K562 (cell line): Measurements from ENCODE around the gene BIN1. TPM values are rescaled to one million over a fixed set of nuclear protein-coding genes. Genes with fewer than 3 reads are reported as not detected.

Experiments used
- ATF7 ChIP-seq: fragments of 450-650 bp; IDR thresholded peaks from 2 replicates; pipeline ENCODE4 v1.7.1; 2014; ENCODE audit warnings: mild to moderate bottlenecking, moderate library complexity
- BCOR ChIP-seq: fragments of 450-650 bp; IDR thresholded peaks from 2 replicates; pipeline ENCODE4 v1.6.1; 2016
- CREM ChIP-seq: IDR thresholded peaks from 2 replicates; pipeline ENCODE4 v1.6.1; 2014; ENCODE audit warnings: antibody characterized with exemption, low read depth
- LCOR ChIP-seq: sonication (generic); formaldehyde crosslinking; IDR thresholded peaks from 2 replicates; pipeline ENCODE4 v1.8.0; 2022; ENCODE audit warnings: mild to moderate bottlenecking, missing genetic modification reagents
- RAD51 ChIP-seq: fragments of 450-650 bp; IDR thresholded peaks from 2 replicates; pipeline ENCODE4 v1.7.1; 2016; ENCODE audit warnings: low read depth, mild to moderate bottlenecking, borderline replicate concordance
- RCOR1 ChIP-seq, 2 experiments: IDR thresholded peaks; 2 replicates each; pipeline ENCODE4 v1.6.1; 2012; ENCODE audit warnings: low read depth in 2 of 2, low read length in 2 of 2, borderline replicate concordance in 1 of 2, improper control_type of control experiment in 1 of 2
- ZNF584 ChIP-seq: fragments of 200-800 bp; sonication (Bioruptor generic); IDR thresholded peaks from 2 replicates; pipeline ENCODE4 v1.6.1; 2016; ENCODE audit warnings: low read depth, mild to moderate bottlenecking, missing genetic modification characterization, missing compliant biosample characterization
- polyA plus RNA-seq, 8 experiments: library from polyadenylated mRNA; depleted of rRNA in 4 of 8; stranded (reverse) in 5 of 8; unstranded in 3 of 8; fragments of >200 nt; fragmentation: Nextera tagmentation in 2 of 8; fragmentation: Illumina TruSeq in 1 of 8; extraction: Ambion mirVana in 2 of 8; extraction: Trizol in 1 of 8; gene quantifications; 2 replicates each; pipeline versions ENCODE4 v1.2.1 to v1.2.3, GENCODE V29; 2011 to 2014; ENCODE audit warnings: inconsistent platforms in 1 of 8, missing spikeins in 1 of 8
- total RNA-seq, 7 experiments: library from RNA; depleted of rRNA in 6 of 7; stranded (reverse); fragments of >200 nt in 6 of 7; fragmentation: Illumina TruSeq in 2 of 7; extraction: Trizol in 2 of 7; gene quantifications; 2 replicates each; pipeline versions ENCODE4 v1.2.1 to v1.2.3, GENCODE V29; 2011 to 2021; ENCODE audit warnings: low replicate concordance in 1 of 7
- TF ChIP-seq, protein P1 (sequence below), 2 experiments: IDR thresholded peaks; 2 replicates each; pipeline ENCODE4 v1.6.1; 2011; ENCODE audit warnings: borderline replicate concordance in 1 of 2, control low read depth in 1 of 2, low read depth in 1 of 2, low read length in 1 of 2, mild to moderate bottlenecking in 1 of 2, mixed read lengths in 1 of 2, moderate library complexity in 1 of 2; ENCODE audit not compliant: insufficient read depth in 1 of 2, insufficient read length in 1 of 2, poor library complexity in 1 of 2, severe bottlenecking in 1 of 2; ENCODE audit errors: extremely low read depth in 1 of 2
- TF ChIP-seq, protein P2 (sequence below): IDR thresholded peaks from 2 replicates; pipeline ENCODE4 v1.6.1; 2014; ENCODE audit warnings: antibody characterized with exemption
- TF ChIP-seq, protein P3 (sequence below), 2 experiments: fragments of 450-650 bp; formaldehyde crosslinking in 1 of 2; IDR thresholded peaks; 2 replicates each; pipeline versions ENCODE4 v1.4.0 to v1.6.1; 2014 to 2020; ENCODE audit warnings: mild to moderate bottlenecking in 2 of 2, borderline replicate concordance in 1 of 2, low read depth in 1 of 2
- TF ChIP-seq, protein P4 (sequence below), 3 experiments: IDR thresholded peaks in 2 of 3; conservative IDR thresholded peaks in 1 of 3; 2 replicates each; pipeline ENCODE4 v1.5.1; 2011 to 2012; ENCODE audit warnings: low read length in 3 of 3, mild to moderate bottlenecking in 3 of 3, control low read depth in 2 of 3, improper control_type of control experiment in 1 of 3, inconsistent platforms in 1 of 3, low read depth in 1 of 3, mixed read lengths in 1 of 3, moderate library complexity in 1 of 3; ENCODE audit not compliant: insufficient read depth in 2 of 3
- TF ChIP-seq, protein P5 (sequence below): sonication (generic); formaldehyde crosslinking; IDR thresholded peaks from 2 replicates; pipeline ENCODE4 v1.9.0; 2022; ENCODE audit warnings: mild to moderate bottlenecking, missing genetic modification reagents

Gene BIN1
- total and polyA plus RNA-seq, 9 of the 15 experiments (the other 6 are each of a cell fraction or from before 2014, with no cell fraction given), result 0.04 to 2.8 (median 0.79) TPM; not detected in 1

DNA sequence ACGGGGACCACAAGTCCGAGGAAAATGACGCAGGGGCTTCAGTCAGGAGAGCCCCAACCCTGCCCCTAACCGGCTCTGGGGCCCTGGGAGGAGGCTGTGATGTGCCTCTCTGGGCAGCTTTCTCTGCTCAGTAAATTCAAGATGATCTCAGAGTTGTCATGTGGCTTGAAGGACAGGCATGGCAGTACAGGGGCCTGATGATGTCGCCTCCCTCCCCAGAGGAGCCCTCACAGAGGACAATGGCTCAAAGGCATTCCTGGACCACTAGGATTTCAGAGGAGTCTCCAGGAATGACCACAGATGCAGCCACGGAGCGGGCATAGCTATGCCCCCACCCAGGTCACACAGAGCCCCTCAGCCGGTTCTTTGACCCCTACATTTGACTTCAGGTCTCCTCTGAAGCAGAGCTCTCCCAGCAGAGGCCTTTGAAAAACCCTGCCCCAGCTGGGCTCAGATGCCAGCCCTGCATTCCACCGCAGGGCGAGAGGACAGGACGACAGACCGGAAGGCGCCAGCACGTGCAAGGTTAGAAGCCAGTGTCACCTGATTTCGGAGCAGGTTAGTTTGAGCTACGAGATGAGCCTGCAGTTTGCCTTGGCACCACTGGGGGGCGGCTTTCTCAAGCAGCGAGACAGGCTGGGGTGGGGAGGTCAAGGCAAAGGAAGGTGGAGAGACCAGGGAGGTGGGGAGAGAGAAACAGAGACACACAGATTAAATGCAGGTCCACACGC, 39.2 kb downstream of the BIN1 start (continued):
- TF ChIP-seq BCOR (peak; percentile 61), RAD51 (peak; percentile 54; the same call in 1 of the 2 replicates), ZNF584 (CRISPR knock-in tag) (no peak), RCOR1 (IDR thresholded peaks at IDR 0.05; ENCODE audit: borderline replicate concordance in 1 of 2, low read depth in 2 of 2, low read length in 2 of 2) (0 out of 4 replicates have a peak, but pooled peaks of 1 of the 2 experiments have one; percentile 8), ATF7 (peak; percentile 56; the same call in 1 of the 2 replicates), CREM (peak; percentile 23; the same call in 1 of the 2 replicates), LCOR (CRISPR knock-in tag) (no peak)
- TF ChIP-seq, protein P1, sequence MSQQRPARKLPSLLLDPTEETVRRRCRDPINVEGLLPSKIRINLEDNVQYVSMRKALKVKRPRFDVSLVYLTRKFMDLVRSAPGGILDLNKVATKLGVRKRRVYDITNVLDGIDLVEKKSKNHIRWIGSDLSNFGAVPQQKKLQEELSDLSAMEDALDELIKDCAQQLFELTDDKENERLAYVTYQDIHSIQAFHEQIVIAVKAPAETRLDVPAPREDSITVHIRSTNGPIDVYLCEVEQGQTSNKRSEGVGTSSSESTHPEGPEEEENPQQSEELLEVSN (IDR thresholded peaks at IDR 0.05; ENCODE audit: borderline replicate concordance in 1 of 2, extremely low read depth in 1 of 2, insufficient read depth in 1 of 2, insufficient read length in 1 of 2, low read depth in 1 of 2, low read length in 1 of 2, poor library complexity in 1 of 2, severe bottlenecking in 1 of 2), result peak; percentile 81 to 90
- TF ChIP-seq, protein P2, sequence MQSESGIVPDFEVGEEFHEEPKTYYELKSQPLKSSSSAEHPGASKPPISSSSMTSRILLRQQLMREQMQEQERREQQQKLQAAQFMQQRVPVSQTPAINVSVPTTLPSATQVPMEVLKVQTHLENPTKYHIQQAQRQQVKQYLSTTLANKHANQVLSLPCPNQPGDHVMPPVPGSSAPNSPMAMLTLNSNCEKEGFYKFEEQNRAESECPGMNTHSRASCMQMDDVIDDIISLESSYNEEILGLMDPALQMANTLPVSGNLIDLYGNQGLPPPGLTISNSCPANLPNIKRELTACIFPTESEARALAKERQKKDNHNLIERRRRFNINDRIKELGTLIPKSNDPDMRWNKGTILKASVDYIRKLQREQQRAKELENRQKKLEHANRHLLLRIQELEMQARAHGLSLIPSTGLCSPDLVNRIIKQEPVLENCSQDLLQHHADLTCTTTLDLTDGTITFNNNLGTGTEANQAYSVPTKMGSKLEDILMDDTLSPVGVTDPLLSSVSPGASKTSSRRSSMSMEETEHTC, result peak; percentile 28; the same call in 1 of the 2 replicates
- TF ChIP-seq, protein P3, sequence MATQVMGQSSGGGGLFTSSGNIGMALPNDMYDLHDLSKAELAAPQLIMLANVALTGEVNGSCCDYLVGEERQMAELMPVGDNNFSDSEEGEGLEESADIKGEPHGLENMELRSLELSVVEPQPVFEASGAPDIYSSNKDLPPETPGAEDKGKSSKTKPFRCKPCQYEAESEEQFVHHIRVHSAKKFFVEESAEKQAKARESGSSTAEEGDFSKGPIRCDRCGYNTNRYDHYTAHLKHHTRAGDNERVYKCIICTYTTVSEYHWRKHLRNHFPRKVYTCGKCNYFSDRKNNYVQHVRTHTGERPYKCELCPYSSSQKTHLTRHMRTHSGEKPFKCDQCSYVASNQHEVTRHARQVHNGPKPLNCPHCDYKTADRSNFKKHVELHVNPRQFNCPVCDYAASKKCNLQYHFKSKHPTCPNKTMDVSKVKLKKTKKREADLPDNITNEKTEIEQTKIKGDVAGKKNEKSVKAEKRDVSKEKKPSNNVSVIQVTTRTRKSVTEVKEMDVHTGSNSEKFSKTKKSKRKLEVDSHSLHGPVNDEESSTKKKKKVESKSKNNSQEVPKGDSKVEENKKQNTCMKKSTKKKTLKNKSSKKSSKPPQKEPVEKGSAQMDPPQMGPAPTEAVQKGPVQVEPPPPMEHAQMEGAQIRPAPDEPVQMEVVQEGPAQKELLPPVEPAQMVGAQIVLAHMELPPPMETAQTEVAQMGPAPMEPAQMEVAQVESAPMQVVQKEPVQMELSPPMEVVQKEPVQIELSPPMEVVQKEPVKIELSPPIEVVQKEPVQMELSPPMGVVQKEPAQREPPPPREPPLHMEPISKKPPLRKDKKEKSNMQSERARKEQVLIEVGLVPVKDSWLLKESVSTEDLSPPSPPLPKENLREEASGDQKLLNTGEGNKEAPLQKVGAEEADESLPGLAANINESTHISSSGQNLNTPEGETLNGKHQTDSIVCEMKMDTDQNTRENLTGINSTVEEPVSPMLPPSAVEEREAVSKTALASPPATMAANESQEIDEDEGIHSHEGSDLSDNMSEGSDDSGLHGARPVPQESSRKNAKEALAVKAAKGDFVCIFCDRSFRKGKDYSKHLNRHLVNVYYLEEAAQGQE (IDR thresholded peaks at IDR 0.05; ENCODE audit: borderline replicate concordance), result peak; percentile 52; the same call in 1 of the 2 replicates
- TF ChIP-seq, protein P3 (CRISPR knock-in tag; IDR thresholded peaks at IDR 0.05; ENCODE audit: low read depth), result no peak
- TF ChIP-seq, protein P4, sequence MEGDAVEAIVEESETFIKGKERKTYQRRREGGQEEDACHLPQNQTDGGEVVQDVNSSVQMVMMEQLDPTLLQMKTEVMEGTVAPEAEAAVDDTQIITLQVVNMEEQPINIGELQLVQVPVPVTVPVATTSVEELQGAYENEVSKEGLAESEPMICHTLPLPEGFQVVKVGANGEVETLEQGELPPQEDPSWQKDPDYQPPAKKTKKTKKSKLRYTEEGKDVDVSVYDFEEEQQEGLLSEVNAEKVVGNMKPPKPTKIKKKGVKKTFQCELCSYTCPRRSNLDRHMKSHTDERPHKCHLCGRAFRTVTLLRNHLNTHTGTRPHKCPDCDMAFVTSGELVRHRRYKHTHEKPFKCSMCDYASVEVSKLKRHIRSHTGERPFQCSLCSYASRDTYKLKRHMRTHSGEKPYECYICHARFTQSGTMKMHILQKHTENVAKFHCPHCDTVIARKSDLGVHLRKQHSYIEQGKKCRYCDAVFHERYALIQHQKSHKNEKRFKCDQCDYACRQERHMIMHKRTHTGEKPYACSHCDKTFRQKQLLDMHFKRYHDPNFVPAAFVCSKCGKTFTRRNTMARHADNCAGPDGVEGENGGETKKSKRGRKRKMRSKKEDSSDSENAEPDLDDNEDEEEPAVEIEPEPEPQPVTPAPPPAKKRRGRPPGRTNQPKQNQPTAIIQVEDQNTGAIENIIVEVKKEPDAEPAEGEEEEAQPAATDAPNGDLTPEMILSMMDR (IDR thresholded peaks at IDR 0.05 in 2 of 3, conservative IDR thresholded peaks at IDR 0.05 in 1 of 3; ENCODE audit: insufficient read depth in 2 of 3, low read depth in 1 of 3, low read length in 3 of 3), result peak; percentile 76 to 93 (median 80)
- TF ChIP-seq, protein P5, sequence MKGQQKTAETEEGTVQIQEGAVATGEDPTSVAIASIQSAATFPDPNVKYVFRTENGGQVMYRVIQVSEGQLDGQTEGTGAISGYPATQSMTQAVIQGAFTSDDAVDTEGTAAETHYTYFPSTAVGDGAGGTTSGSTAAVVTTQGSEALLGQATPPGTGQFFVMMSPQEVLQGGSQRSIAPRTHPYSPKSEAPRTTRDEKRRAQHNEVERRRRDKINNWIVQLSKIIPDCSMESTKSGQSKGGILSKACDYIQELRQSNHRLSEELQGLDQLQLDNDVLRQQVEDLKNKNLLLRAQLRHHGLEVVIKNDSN, result peak; percentile 78
